ENCODE results near the gene SEMA5A.

The SEMA5A gene

GRCh38 chr5:9437741-9438240 is 108.1 kb downstream of the SEMA5A start:
- DNase-seq (ENCODE audit: extremely low read depth, low read depth) = no peak
- TF ChIP-seq CTCF (IDR thresholded peaks at IDR 0.05; ENCODE audit: low read depth, low read length) = no peak

- TF ChIP-seq CTCF (IDR thresholded peaks at IDR 0.05; ENCODE audit: low read depth, low read length) = no peak
- DNase-seq (ENCODE audit: extremely low read depth, low read depth) = peak; percentile 67
Observed at GRCh38 chr5:9431496-9432258, 114.2 kb downstream of the SEMA5A start.

GRCh38 chr5:9431151-9431495 is 114.8 kb downstream of the SEMA5A start:
- DNase-seq (ENCODE audit: extremely low read depth, low read depth) = no peak
- TF ChIP-seq CTCF (IDR thresholded peaks at IDR 0.05; ENCODE audit: low read depth, low read length) = no peak

GRCh38 chr5:9430306-9430705 is 115.6 kb downstream of the SEMA5A start:
- no peak for DNase-seq (ENCODE audit: extremely low read depth, low read depth)
- no peak for TF ChIP-seq CTCF (IDR thresholded peaks at IDR 0.05; ENCODE audit: low read depth, low read length)

GRCh38 chr5:9429691-9430215 is 116.1 kb downstream of the SEMA5A start:
- TF ChIP-seq CTCF (IDR thresholded peaks at IDR 0.05; ENCODE audit: low read depth, low read length) = no peak
- DNase-seq (ENCODE audit: extremely low read depth, low read depth) = no peak

- no peak for TF ChIP-seq CTCF (IDR thresholded peaks at IDR 0.05; ENCODE audit: low read depth, low read length)
- DNase-seq (ENCODE audit: extremely low read depth, low read depth) = no peak
Observed at GRCh38 chr5:9428272-9428671, 117.6 kb downstream of the SEMA5A start.

GRCh38 chr5:9425710-9426109 is 120.2 kb downstream of the SEMA5A start:
- no peak for TF ChIP-seq CTCF (IDR thresholded peaks at IDR 0.05; ENCODE audit: low read depth, low read length)
- DNase-seq (ENCODE audit: extremely low read depth, low read depth) = no peak

Measured in AG09319 (cell line).